ENCODE results near the gene FNDC3B.

- TF ChIP-seq, protein P1, sequence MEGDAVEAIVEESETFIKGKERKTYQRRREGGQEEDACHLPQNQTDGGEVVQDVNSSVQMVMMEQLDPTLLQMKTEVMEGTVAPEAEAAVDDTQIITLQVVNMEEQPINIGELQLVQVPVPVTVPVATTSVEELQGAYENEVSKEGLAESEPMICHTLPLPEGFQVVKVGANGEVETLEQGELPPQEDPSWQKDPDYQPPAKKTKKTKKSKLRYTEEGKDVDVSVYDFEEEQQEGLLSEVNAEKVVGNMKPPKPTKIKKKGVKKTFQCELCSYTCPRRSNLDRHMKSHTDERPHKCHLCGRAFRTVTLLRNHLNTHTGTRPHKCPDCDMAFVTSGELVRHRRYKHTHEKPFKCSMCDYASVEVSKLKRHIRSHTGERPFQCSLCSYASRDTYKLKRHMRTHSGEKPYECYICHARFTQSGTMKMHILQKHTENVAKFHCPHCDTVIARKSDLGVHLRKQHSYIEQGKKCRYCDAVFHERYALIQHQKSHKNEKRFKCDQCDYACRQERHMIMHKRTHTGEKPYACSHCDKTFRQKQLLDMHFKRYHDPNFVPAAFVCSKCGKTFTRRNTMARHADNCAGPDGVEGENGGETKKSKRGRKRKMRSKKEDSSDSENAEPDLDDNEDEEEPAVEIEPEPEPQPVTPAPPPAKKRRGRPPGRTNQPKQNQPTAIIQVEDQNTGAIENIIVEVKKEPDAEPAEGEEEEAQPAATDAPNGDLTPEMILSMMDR (IDR thresholded peaks at IDR 0.05): no peak
- no peak for TF ChIP-seq POLR2A (IDR thresholded peaks at IDR 0.05)
Observed at GRCh38 chr3:172186607-172187006, 147.2 kb downstream of the FNDC3B start.

Measured in testis (tissue), 2 donors.